HEK293T (cell line): ENCODE measurements around the gene CLEC17A.
"Not testable (repeated sequence)": the region's sequence is repeated elsewhere in the genome, so short reads cannot be mapped to it uniquely, and the experiment has no call there.

ENCODE experiments used
- CTCF ChIA-PET: fragments of 350-600 bp; formaldehyde crosslinking; extraction: SDS; loops from one replicate; lab custom pipeline; 2021; ENCODE audit warnings: antibody characterized with exemption, inconsistent platforms; lab: Yijun Ruan, JAX
- POLR2A ChIA-PET: fragments of 350-600 bp; formaldehyde crosslinking; extraction: SDS; loops from one replicate; lab custom pipeline; 2020; ENCODE audit warnings: antibody characterized with exemption, inconsistent platforms; lab: Yijun Ruan, JAX
- DNase-seq: peaks from one replicate; pipeline ENCODE4 v3.0.0; 2012; ENCODE audit warnings: mixed read lengths; ENCODE audit errors: extremely low spot score
- ARNT ChIP-seq: fragments of 450-650 bp; IDR thresholded peaks from 2 replicates; pipeline ENCODE4 v1.6.1; 2017; ENCODE audit warnings: mild to moderate bottlenecking
- BHLHE40 ChIP-seq: fragments of 450-650 bp; IDR thresholded peaks from 2 replicates; pipeline ENCODE4 v1.6.1; 2016; ENCODE audit warnings: mild to moderate bottlenecking, moderate library complexity, borderline replicate concordance
- CTBP1 ChIP-seq: fragments of 450-650 bp; IDR thresholded peaks from 2 replicates; pipeline ENCODE4 v1.6.1; 2016; ENCODE audit warnings: borderline replicate concordance
- ELF4 ChIP-seq: fragments of 450-650 bp; IDR thresholded peaks from 2 replicates; pipeline ENCODE4 v1.6.1; 2017; ENCODE audit warnings: antibody characterized with exemption
- FOXA1 ChIP-seq: fragments of 450-650 bp; IDR thresholded peaks from 2 replicates; pipeline ENCODE4 v1.6.1; 2016; ENCODE audit warnings: mild to moderate bottlenecking
- FOXK2 ChIP-seq: fragments of 450-650 bp; IDR thresholded peaks from 2 replicates; pipeline ENCODE4 v1.6.1; 2016; ENCODE audit warnings: mild to moderate bottlenecking
- FOXM1 ChIP-seq: fragments of 450-650 bp; IDR thresholded peaks from 2 replicates; pipeline ENCODE4 v1.6.1; 2017; ENCODE audit warnings: mild to moderate bottlenecking, borderline replicate concordance
- HDGF ChIP-seq: fragments of 450-650 bp; IDR thresholded peaks from 2 replicates; pipeline ENCODE4 v1.6.1; 2017; ENCODE audit warnings: antibody characterized with exemption, borderline replicate concordance
- L3MBTL2 ChIP-seq: fragments of 450-650 bp; conservative IDR thresholded peaks from 2 replicates; pipeline ENCODE4 v1.6.1; 2016; ENCODE audit warnings: mild to moderate bottlenecking
- LEF1 ChIP-seq: fragments of 450-650 bp; IDR thresholded peaks from 2 replicates; pipeline ENCODE4 v1.6.1; 2017; ENCODE audit warnings: mild to moderate bottlenecking, borderline replicate concordance
- NFRKB ChIP-seq: fragments of 450-650 bp; IDR thresholded peaks from 2 replicates; pipeline ENCODE4 v1.6.1; 2016; ENCODE audit warnings: mild to moderate bottlenecking, moderate library complexity
- PKNOX1 ChIP-seq: fragments of 450-650 bp; IDR thresholded peaks from 2 replicates; pipeline ENCODE4 v1.6.1; 2016
- SP1 ChIP-seq: fragments of 450-650 bp; IDR thresholded peaks from 2 replicates; pipeline ENCODE4 v1.6.1; 2017
- SUZ12 ChIP-seq: fragments of 450-650 bp; IDR thresholded peaks from 2 replicates; pipeline ENCODE4 v1.6.1; 2016; ENCODE audit warnings: mild to moderate bottlenecking
- TARDBP ChIP-seq: fragments of 450-650 bp; IDR thresholded peaks from 2 replicates; pipeline ENCODE4 v1.6.1; 2016
- ZNF384 ChIP-seq: fragments of 450-650 bp; IDR thresholded peaks from 2 replicates; pipeline ENCODE4 v1.6.1; 2016

The CLEC17A gene

DNA sequence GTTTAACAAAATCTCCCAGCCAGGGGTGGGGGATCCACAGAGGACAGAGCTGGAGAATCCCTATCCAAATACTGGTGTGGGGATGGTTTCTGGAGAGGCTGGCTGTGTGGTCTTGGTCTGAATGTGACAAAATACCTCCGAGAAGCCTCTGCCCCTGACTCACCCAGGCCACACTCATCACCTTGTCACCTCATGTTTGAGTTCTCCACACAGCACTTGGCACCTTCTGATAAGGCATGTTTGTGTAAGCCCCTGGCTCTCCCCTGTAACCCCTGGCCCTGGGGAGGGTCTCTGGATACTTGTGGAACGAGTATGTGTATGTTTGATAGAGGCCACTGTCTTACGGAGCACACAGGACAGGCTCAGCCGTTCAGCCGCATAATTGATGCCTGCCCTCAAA lies 38.8 kb upstream of the CLEC17A start:
- ChIA-PET POLR2A (no interaction called here), CTCF (no interaction called here)
- no peak for DNase-seq
- no peak for TF ChIP-seq FOXM1
- TF ChIP-seq L3MBTL2 = no peak

GRCh38 chr19:14544977-14545715 lies 37.7 kb upstream of the CLEC17A start:
- CTCF ChIA-PET = no interaction called here
- POLR2A ChIA-PET = no interaction called here
- DNase-seq = no peak
- no peak for TF ChIP-seq SP1
- no peak for TF ChIP-seq ELF4
- no peak for TF ChIP-seq ARNT
- no peak for TF ChIP-seq BHLHE40
- no peak for TF ChIP-seq TARDBP
- no peak for TF ChIP-seq FOXM1
- TF ChIP-seq NFRKB = no peak
- no peak for TF ChIP-seq SUZ12
- TF ChIP-seq ZNF384 = no peak
- no peak for TF ChIP-seq PKNOX1
- TF ChIP-seq L3MBTL2 = no peak
- no peak for TF ChIP-seq HDGF
- TF ChIP-seq FOXK2 = no peak
- no peak for TF ChIP-seq FOXA1
- no peak for TF ChIP-seq LEF1
- TF ChIP-seq CTBP1 = no peak

DNA sequence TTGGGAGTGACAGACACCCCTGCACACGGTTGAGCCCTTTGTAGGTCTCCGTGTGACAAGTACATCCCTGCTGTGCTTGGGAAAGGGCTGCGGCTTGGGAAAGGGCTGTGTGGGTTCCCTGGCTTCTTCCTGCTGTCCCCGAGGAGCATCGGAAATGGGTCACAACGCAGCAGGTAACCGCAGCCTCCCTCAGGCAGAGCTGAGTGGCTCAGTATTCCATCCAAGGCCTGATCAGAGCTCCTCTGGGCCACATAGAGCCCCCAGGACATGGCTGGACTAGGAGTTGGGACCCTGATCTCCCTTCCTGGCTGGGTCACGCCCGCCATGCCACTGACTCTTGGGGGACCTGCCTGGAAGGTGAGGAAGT lies 37.2 kb upstream of the CLEC17A start:
- CTCF ChIA-PET = no interaction called here
- DNase-seq = no peak
- POLR2A ChIA-PET = no interaction called here
- TF ChIP-seq ELF4 (no peak), ZNF384 (no peak), LEF1 (no peak), NFRKB (no peak), BHLHE40 (no peak)

- POLR2A ChIA-PET = interaction anchor here (1.9 kb wide), 1 partner anchor 32 kb away, joined by 7 read pairs; the partner anchor contains the start of gene DNAJB1
- no peak for DNase-seq
- TF ChIP-seq CTBP1 = no peak
- TF ChIP-seq SUZ12 = no peak
- TF ChIP-seq FOXK2 = no peak
- no peak for TF ChIP-seq ARNT
- no peak for TF ChIP-seq FOXM1
- TF ChIP-seq NFRKB = no peak
- TF ChIP-seq FOXA1 = no peak
- TF ChIP-seq L3MBTL2 = no peak
- TF ChIP-seq LEF1 = no peak
- TF ChIP-seq PKNOX1 = no peak
- TF ChIP-seq SP1 = no peak
- TF ChIP-seq HDGF = no peak
- TF ChIP-seq BHLHE40 = no peak
- CTCF ChIA-PET = interaction anchor here (0.9 to 1.2 kb wide), 2 partner anchors 15 to 69 kb away, joined by 3 read pairs; no protein-coding TSS in a partner anchor
These were observed 32.6 kb upstream of the CLEC17A start for GRCh38 chr19:14550201-14550754.

GRCh38 chr19:14551134-14552005 lies 31.5 kb upstream of the CLEC17A start:
- POLR2A ChIA-PET = not testable (repeated sequence)
- CTCF ChIA-PET = interaction anchor here (0.6 to 0.9 kb wide), 2 partner anchors 16 to 47 kb away, joined by 3 to 4 read pairs; no protein-coding TSS in a partner anchor
- peak; percentile 60 for DNase-seq

GRCh38 chr19:14552006-14552360 lies 30.9 kb upstream of the CLEC17A start:
- CTCF ChIA-PET, DNase-seq, POLR2A ChIA-PET: not testable (repeated sequence)

GRCh38 chr19:14553042-14553938 lies 29.6 kb upstream of the CLEC17A start:
- ChIA-PET CTCF (no interaction called here), POLR2A (interaction anchor here (1.2 to 1.7 kb wide), 2 partner anchors 34 to 35 kb away, joined by 3 to 6 read pairs; partner anchors contain the start of gene DNAJB1)
- no peak for DNase-seq
- TF ChIP-seq L3MBTL2 = no peak
- no peak for TF ChIP-seq NFRKB
- TF ChIP-seq FOXM1 = no peak
- no peak for TF ChIP-seq ELF4
- TF ChIP-seq HDGF = no peak
- no peak for TF ChIP-seq CTBP1
- TF ChIP-seq LEF1 = no peak
- no peak for TF ChIP-seq FOXA1
- TF ChIP-seq FOXK2 = no peak
- TF ChIP-seq ZNF384 = no peak
- no peak for TF ChIP-seq SP1
- no peak for TF ChIP-seq SUZ12
- TF ChIP-seq PKNOX1 = no peak
- no peak for TF ChIP-seq TARDBP
- TF ChIP-seq BHLHE40 = no peak
- TF ChIP-seq ARNT = no peak
